ENCODE measurements around the gene NUCKS1. TPM values are rescaled to one million over a fixed set of nuclear protein-coding genes. Genes with fewer than 3 reads are reported as not detected.

Gene NUCKS1
- total and polyA plus RNA-seq, 10 of the 15 experiments (the other 5 are each of a cell fraction or from before 2014, with no cell fraction given), result 40.5 to 135 (median 55.5) TPM

DNA sequence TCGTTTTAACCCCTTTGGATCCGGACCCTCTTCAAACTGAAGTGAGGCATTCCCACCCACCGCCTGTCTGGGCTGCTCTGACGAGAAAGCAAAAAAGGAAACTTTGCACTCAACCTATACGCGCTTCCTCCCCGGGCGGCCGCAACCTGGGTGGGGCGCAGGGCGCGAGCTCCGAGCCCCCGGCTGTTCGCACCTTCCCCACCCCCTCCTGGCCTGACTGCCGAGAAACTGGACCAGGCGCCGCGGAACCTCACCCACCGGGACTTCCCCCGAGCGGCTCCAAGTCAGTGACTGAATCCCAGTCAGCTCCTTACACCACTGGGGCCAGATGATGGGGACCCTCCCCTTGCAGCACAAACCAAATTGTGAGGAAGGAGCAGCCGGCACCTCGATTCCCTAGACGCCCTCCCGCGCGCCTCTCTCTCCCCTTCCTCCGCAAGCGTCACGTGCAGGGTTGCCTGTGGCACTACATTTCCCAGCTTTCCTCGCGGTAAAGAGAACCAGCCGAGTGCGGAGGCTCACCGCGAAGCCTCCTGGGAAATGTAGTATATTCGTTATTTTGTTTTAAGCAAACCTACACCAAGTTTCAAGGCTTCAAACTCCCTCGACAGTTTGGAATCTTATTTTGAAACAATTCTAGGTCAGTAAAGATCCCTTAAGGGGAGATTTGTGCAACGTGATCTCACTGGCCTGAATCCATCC lies 25.2 kb upstream of the NUCKS1 start, which contains the start of gene RAB29 (continued):
- TF ChIP-seq, protein P1, sequence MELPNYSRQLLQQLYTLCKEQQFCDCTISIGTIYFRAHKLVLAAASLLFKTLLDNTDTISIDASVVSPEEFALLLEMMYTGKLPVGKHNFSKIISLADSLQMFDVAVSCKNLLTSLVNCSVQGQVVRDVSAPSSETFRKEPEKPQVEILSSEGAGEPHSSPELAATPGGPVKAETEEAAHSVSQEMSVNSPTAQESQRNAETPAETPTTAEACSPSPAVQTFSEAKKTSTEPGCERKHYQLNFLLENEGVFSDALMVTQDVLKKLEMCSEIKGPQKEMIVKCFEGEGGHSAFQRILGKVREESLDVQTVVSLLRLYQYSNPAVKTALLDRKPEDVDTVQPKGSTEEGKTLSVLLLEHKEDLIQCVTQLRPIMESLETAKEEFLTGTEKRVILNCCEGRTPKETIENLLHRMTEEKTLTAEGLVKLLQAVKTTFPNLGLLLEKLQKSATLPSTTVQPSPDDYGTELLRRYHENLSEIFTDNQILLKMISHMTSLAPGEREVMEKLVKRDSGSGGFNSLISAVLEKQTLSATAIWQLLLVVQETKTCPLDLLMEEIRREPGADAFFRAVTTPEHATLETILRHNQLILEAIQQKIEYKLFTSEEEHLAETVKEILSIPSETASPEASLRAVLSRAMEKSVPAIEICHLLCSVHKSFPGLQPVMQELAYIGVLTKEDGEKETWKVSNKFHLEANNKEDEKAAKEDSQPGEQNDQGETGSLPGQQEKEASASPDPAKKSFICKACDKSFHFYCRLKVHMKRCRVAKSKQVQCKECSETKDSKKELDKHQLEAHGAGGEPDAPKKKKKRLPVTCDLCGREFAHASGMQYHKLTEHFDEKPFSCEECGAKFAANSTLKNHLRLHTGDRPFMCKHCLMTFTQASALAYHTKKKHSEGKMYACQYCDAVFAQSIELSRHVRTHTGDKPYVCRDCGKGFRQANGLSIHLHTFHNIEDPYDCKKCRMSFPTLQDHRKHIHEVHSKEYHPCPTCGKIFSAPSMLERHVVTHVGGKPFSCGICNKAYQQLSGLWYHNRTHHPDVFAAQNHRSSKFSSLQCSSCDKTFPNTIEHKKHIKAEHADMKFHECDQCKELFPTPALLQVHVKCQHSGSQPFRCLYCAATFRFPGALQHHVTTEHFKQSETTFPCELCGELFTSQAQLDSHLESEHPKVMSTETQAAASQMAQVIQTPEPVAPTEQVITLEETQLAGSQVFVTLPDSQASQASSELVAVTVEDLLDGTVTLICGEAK (IDR thresholded peaks at IDR 0.05; ENCODE audit: borderline replicate concordance), result no peak; the same call in 1 of the 2 replicates
- TF ChIP-seq, protein P2, sequence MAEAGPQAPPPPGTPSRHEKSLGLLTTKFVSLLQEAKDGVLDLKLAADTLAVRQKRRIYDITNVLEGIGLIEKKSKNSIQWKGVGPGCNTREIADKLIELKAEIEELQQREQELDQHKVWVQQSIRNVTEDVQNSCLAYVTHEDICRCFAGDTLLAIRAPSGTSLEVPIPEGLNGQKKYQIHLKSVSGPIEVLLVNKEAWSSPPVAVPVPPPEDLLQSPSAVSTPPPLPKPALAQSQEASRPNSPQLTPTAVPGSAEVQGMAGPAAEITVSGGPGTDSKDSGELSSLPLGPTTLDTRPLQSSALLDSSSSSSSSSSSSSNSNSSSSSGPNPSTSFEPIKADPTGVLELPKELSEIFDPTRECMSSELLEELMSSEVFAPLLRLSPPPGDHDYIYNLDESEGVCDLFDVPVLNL (IDR thresholded peaks at IDR 0.05; ENCODE audit: low read depth, low read length), result no peak
- TF ChIP-seq CREM (IDR thresholded peaks at IDR 0.05; ENCODE audit: low read depth), result peak; percentile 87
- TF ChIP-seq POLR2AphosphoS2 (IDR thresholded peaks at IDR 0.05; ENCODE audit: low read depth, low read length), result no peak
- TF ChIP-seq, protein P3, sequence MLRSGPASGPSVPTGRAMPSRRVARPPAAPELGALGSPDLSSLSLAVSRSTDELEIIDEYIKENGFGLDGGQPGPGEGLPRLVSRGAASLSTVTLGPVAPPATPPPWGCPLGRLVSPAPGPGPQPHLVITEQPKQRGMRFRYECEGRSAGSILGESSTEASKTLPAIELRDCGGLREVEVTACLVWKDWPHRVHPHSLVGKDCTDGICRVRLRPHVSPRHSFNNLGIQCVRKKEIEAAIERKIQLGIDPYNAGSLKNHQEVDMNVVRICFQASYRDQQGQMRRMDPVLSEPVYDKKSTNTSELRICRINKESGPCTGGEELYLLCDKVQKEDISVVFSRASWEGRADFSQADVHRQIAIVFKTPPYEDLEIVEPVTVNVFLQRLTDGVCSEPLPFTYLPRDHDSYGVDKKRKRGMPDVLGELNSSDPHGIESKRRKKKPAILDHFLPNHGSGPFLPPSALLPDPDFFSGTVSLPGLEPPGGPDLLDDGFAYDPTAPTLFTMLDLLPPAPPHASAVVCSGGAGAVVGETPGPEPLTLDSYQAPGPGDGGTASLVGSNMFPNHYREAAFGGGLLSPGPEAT (IDR thresholded peaks at IDR 0.05; ENCODE audit: low read depth), result peak; percentile 62; the same call in 1 of the 2 replicates
- TF ChIP-seq SUPT20H (IDR thresholded peaks at IDR 0.05; ENCODE audit: borderline replicate concordance, control insufficient read depth, low read depth, low read length), result no peak
- no peak for TF ChIP-seq JUND (IDR thresholded peaks at IDR 0.05; ENCODE audit: low read depth, low read length)
- no peak for TF ChIP-seq ZBED1 (IDR thresholded peaks at IDR 0.05; ENCODE audit: borderline replicate concordance)
- TF ChIP-seq EED (IDR thresholded peaks at IDR 0.05; ENCODE audit: low read depth), result no peak
- peak; percentile 48 for TF ChIP-seq SPI1 (IDR thresholded peaks at IDR 0.05; ENCODE audit: borderline replicate concordance, insufficient read depth, low read depth, low read length)
- TF ChIP-seq CHD4 (IDR thresholded peaks at IDR 0.05), result no peak
- TF ChIP-seq CREB1 (IDR thresholded peaks at IDR 0.05; ENCODE audit: low read depth), result no peak
- no peak for TF ChIP-seq PAX8 (IDR thresholded peaks at IDR 0.05)
- TF ChIP-seq NR2C1 (IDR thresholded peaks at IDR 0.05), result peak; percentile 50; the same call in 1 of the 2 replicates
- TF ChIP-seq ASH2L (IDR thresholded peaks at IDR 0.05; ENCODE audit: borderline replicate concordance, low read depth), result no peak
- peak; percentile 88 for TF ChIP-seq GATAD2B (conservative IDR thresholded peaks at IDR 0.05; ENCODE audit: low read depth)
- no peak for TF ChIP-seq PML (IDR thresholded peaks at IDR 0.05; ENCODE audit: low read length)
- TF ChIP-seq, protein P4, sequence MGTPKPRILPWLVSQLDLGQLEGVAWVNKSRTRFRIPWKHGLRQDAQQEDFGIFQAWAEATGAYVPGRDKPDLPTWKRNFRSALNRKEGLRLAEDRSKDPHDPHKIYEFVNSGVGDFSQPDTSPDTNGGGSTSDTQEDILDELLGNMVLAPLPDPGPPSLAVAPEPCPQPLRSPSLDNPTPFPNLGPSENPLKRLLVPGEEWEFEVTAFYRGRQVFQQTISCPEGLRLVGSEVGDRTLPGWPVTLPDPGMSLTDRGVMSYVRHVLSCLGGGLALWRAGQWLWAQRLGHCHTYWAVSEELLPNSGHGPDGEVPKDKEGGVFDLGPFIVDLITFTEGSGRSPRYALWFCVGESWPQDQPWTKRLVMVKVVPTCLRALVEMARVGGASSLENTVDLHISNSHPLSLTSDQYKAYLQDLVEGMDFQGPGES (IDR thresholded peaks at IDR 0.05), result 0 out of 2 replicates have a peak, but pooled peaks have one; percentile 44
- TF ChIP-seq, protein P5, sequence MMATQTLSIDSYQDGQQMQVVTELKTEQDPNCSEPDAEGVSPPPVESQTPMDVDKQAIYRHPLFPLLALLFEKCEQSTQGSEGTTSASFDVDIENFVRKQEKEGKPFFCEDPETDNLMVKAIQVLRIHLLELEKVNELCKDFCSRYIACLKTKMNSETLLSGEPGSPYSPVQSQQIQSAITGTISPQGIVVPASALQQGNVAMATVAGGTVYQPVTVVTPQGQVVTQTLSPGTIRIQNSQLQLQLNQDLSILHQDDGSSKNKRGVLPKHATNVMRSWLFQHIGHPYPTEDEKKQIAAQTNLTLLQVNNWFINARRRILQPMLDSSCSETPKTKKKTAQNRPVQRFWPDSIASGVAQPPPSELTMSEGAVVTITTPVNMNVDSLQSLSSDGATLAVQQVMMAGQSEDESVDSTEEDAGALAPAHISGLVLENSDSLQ (IDR thresholded peaks at IDR 0.05), result no peak

Measured in GM12878 (cell line).